DOHH2 (cell line): ENCODE results near the gene NRCAM.
A peak's percentile ranks its signal among the peaks of the same experiment; 100 is the strongest.

Experiments
- H3F3A ChIP-seq: fragments of 200-600 bp; sonication (generic), shearing (Covaris generic); 2 replicates; pipeline ENCODE4 v1.6.0; 2016; ENCODE audit warnings: antibody characterized with exemption, mild to moderate bottlenecking; ENCODE audit not compliant: control insufficient read depth, insufficient read depth
- H3K27ac ChIP-seq: fragments of 200-600 bp; sonication (generic); 2 replicates; pipeline ENCODE4 v1.5.1; 2014; ENCODE audit warnings: low read depth, mild to moderate bottlenecking, low read length, moderate library complexity
- H3K27me3 ChIP-seq: fragments of 200-600 bp; sonication (generic); 2 replicates; pipeline ENCODE4 v1.6.1; 2014; ENCODE audit warnings: mild to moderate bottlenecking, low read length, mixed read lengths; ENCODE audit not compliant: control insufficient read depth
- H3K36me3 ChIP-seq: fragments of 200-600 bp; sonication (generic); 2 replicates; pipeline ENCODE4 v1.6.1; 2014; ENCODE audit warnings: mild to moderate bottlenecking, low read length, moderate library complexity, mixed read lengths; ENCODE audit not compliant: control insufficient read depth
- H3K4me1 ChIP-seq: fragments of 200-600 bp; sonication (generic); 2 replicates; pipeline ENCODE4 v1.6.1; 2014; ENCODE audit warnings: mild to moderate bottlenecking, low read length, mixed read lengths; ENCODE audit not compliant: control insufficient read depth
- H3K4me2 ChIP-seq: fragments of 200-600 bp; sonication (generic); 2 replicates; pipeline ENCODE4 v1.6.0; 2014; ENCODE audit warnings: mild to moderate bottlenecking, low read length, moderate library complexity
- H3K4me3 ChIP-seq: fragments of 200-600 bp; sonication (generic); 2 replicates; pipeline ENCODE4 v1.5.1; 2014; ENCODE audit warnings: mild to moderate bottlenecking, low read length, mixed read lengths
- H3K79me2 ChIP-seq: fragments of 200-600 bp; sonication (generic); 2 replicates; pipeline ENCODE4 v1.6.1; 2014; ENCODE audit warnings: mild to moderate bottlenecking, low read length, mixed read lengths; ENCODE audit not compliant: control insufficient read depth
- H3K9me2 ChIP-seq: fragments of 200-600 bp; sonication (generic); replicated peaks from 2 replicates; pipeline ENCODE4 v1.6.1; 2014; ENCODE audit warnings: mild to moderate bottlenecking, low read length, mixed read lengths; ENCODE audit not compliant: control insufficient read depth
- H3K9me3 ChIP-seq: fragments of 200-600 bp; sonication (generic); 2 replicates; pipeline ENCODE4 v1.6.1; 2014; ENCODE audit warnings: antibody characterized with exemption, low read length, mixed read lengths; ENCODE audit not compliant: control insufficient read depth, insufficient read depth
- H4K20me1 ChIP-seq: fragments of 200-600 bp; sonication (generic); 2 replicates; pipeline ENCODE4 v1.6.0; 2014; ENCODE audit warnings: low read depth, mild to moderate bottlenecking, antibody characterized with exemption, low read length, moderate library complexity; ENCODE audit not compliant: control insufficient read depth, insufficient read depth
- EZH2phosphoT487 ChIP-seq: fragments of 200-600 bp; sonication (generic); IDR thresholded peaks from 2 replicates; pipeline ENCODE4 v1.6.1; 2017; ENCODE audit warnings: borderline replicate concordance, mild to moderate bottlenecking, antibody characterized with exemption, low read length, moderate library complexity, mixed read lengths
- TF ChIP-seq, protein P1 (sequence below): fragments of 200-600 bp; sonication (generic); IDR thresholded peaks from one replicate; pipeline ENCODE4 v1.5.1; 2014; ENCODE audit warnings: antibody characterized with exemption, mild to moderate bottlenecking, low read depth, low read length; ENCODE audit not compliant: poor library complexity, severe bottlenecking

Gene NRCAM

DNA sequence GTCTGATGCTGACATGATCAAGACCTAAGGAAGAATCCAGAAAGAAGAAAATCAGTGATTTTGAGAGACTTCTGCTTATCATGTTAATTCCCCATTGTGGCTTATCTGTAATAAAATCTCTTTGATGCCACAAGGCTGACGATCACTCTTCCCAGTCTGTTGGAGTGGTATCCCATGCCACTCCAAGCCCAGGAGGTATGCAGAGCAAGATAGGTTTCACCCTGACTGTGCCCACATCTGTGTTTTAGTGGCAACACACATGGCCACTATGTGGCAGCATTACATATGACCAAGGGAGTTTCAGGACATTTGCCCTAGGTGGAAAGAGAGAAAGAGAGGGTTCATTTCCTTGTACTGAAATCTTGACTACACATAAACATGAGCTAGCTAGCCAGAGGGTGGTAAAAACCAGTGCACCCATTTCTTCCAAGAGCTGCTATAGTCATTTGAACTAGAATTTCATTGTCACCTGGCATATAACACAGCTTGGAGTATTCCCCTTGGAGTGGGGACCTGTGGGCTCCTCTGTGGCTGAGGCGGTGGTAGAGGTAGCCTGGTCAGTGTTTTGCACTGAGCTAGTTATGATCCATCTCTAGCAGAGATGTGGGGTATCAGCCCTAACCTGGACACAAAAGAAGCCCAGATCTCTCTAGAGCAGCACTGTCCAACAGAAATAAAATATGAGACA, 346.9 kb downstream of the NRCAM start:
- Histone ChIP-seq H3K4me2 (no peak overlapping the region), H3K79me2 (no peaks in the 10 kb centered on the region), H3K36me3 (no peaks in the 10 kb centered on the region), H4K20me1 (no peaks in the 10 kb centered on the region), H3K27me3 (peaks cover 14% of the 10 kb centered on the region), H3K27ac (no peak overlapping the region), H3K4me3 (no peak overlapping the region), H3K9me3 (no peaks in the 10 kb centered on the region), H3K4me1 (no peaks in the 10 kb centered on the region), H3K9me2 (no peaks in the 10 kb centered on the region), H3F3A (no peaks in the 10 kb centered on the region)
- TF ChIP-seq EZH2phosphoT487 = no peak
- TF ChIP-seq, protein P1, sequence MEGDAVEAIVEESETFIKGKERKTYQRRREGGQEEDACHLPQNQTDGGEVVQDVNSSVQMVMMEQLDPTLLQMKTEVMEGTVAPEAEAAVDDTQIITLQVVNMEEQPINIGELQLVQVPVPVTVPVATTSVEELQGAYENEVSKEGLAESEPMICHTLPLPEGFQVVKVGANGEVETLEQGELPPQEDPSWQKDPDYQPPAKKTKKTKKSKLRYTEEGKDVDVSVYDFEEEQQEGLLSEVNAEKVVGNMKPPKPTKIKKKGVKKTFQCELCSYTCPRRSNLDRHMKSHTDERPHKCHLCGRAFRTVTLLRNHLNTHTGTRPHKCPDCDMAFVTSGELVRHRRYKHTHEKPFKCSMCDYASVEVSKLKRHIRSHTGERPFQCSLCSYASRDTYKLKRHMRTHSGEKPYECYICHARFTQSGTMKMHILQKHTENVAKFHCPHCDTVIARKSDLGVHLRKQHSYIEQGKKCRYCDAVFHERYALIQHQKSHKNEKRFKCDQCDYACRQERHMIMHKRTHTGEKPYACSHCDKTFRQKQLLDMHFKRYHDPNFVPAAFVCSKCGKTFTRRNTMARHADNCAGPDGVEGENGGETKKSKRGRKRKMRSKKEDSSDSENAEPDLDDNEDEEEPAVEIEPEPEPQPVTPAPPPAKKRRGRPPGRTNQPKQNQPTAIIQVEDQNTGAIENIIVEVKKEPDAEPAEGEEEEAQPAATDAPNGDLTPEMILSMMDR = peak; percentile 73

DNA sequence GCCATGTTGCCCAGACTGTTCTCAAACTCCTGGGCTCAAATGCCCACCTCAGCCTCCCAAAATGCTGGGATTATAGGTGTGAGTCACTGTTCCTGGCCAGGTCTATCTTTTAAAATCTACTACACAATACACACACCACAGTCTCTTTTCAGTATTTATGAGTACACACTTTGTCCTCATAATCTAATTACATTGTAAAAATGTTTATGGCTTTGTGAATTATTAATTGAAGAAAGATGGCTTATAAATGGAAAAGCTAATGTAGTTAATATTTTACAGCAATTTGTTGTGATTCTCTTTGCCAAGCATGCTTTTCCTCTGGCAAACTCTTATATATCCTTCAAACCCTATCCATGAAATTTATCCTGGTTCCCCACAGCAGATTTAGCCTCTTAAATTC, 348.1 kb downstream of the NRCAM start:
- H3K4me3 ChIP-seq = no peak overlapping the region
- H3K27ac ChIP-seq = no peak overlapping the region
- no peaks in the 10 kb centered on the region for H3K79me2 ChIP-seq
- H3K4me2 ChIP-seq = no peak overlapping the region
- peaks cover 14% of the 10 kb centered on the region for H3K27me3 ChIP-seq
- no peaks in the 10 kb centered on the region for H3K9me3 ChIP-seq
- no peaks in the 10 kb centered on the region for H3K4me1 ChIP-seq
- H3K9me2 ChIP-seq = no peaks in the 10 kb centered on the region
- TF ChIP-seq, protein P1 = no peak
- no peak for TF ChIP-seq EZH2phosphoT487
- no peaks in the 10 kb centered on the region for H3K36me3 ChIP-seq
- H4K20me1 ChIP-seq = no peaks in the 10 kb centered on the region
- H3F3A ChIP-seq = no peaks in the 10 kb centered on the region

DNA sequence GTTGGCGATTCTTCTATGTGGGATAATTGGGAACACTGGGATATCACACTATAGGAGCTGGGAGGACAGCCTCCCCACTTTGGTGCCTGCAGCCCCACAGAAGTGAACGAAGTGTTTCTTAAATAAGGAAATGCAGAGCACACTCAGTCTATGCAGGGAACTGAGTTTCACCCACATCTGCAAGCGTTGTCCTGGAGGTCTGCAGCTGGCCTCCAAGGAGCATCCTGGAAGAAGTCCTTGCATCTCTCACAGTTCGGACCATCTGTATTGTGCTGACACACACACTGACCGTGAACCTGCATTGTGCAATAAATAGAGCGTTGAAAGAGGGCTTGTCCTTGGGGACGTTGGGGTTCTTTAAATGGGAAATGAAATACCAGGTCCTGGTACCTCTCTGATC, 351.9 kb downstream of the NRCAM start:
- no peak overlapping the region for H3K4me3 ChIP-seq
- H3F3A ChIP-seq = no peaks in the 10 kb centered on the region
- H3K4me1 ChIP-seq = no peaks in the 10 kb centered on the region
- TF ChIP-seq EZH2phosphoT487 = no peak
- TF ChIP-seq, protein P1 = no peak
- no peak overlapping the region for H3K4me2 ChIP-seq
- no peaks in the 10 kb centered on the region for H3K9me3 ChIP-seq
- H3K79me2 ChIP-seq = no peaks in the 10 kb centered on the region
- no peaks in the 10 kb centered on the region for H3K9me2 ChIP-seq
- H3K27me3 ChIP-seq = peaks cover 20% of the 10 kb centered on the region; the same call in 1 of the 2 replicates
- no peak overlapping the region for H3K27ac ChIP-seq
- no peaks in the 10 kb centered on the region for H3K36me3 ChIP-seq
- no peaks in the 10 kb centered on the region for H4K20me1 ChIP-seq
